GM10248 (cell line): ENCODE data around the gene KRTAP5-10.
"Not testable (repeated sequence)": the region's sequence is repeated elsewhere in the genome, so short reads cannot be mapped to it uniquely, and the experiment has no call there.

ENCODE experiments used
- CTCF ChIA-PET: fragments of 300-600 bp; sonication (Branson Sonifier 250); formaldehyde crosslinking; extraction: SDS; loops from one replicate; lab custom pipeline; 2021; ENCODE audit warnings: antibody characterized with exemption; lab: Yijun Ruan, JAX
- POLR2A ChIA-PET: fragments of 350-650 bp; sonication (Branson Sonifier 250); formaldehyde crosslinking; extraction: SDS; loops from one replicate; lab custom pipeline; 2020; ENCODE audit warnings: antibody characterized with exemption; lab: Yijun Ruan, JAX
- DNase-seq: peaks from one replicate; pipeline ENCODE4 v3.0.0; 2012; ENCODE audit errors: extremely low spot score
- CTCF ChIP-seq: IDR thresholded peaks from 2 replicates; pipeline ENCODE4 v1.5.1; 2012; ENCODE audit warnings: mild to moderate bottlenecking, low read depth; ENCODE audit errors: extremely low read depth, missing control alignments, control extremely low read depth

The KRTAP5-10 gene

DNA sequence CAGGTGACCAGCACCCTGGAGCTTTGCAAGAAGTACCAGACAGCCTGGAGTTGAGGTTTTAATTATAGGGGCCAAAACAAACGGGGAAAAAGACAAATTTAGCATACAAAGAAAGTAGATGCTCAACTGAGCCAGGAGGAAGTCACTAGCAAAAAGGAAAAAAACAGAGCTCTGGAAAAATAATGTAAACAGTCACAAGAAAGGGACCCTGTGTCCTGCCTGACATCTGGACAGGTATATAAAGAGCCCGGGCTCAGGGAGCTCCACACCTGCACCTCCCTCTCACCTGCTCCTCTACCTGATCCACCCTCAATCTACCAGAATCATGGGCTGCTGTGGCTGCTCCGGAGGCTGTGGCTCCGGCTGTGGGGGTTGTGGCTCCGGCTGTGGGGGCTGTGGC is at the start of gene KRTAP5-10:
Gene KRTAP5-10, plus strand, starts transcription at position 301 of the 400 bp plus-strand sequence. Its CDS starts 25 bp downstream, at position 326.
- ChIA-PET POLR2A (no interaction called here), CTCF (interaction anchor here (1.8 kb wide), 1 partner anchor 15 kb away, joined by 7 read pairs; no protein-coding TSS in a partner anchor)
- TF ChIP-seq CTCF: no peak
- no peak for DNase-seq

DNA sequence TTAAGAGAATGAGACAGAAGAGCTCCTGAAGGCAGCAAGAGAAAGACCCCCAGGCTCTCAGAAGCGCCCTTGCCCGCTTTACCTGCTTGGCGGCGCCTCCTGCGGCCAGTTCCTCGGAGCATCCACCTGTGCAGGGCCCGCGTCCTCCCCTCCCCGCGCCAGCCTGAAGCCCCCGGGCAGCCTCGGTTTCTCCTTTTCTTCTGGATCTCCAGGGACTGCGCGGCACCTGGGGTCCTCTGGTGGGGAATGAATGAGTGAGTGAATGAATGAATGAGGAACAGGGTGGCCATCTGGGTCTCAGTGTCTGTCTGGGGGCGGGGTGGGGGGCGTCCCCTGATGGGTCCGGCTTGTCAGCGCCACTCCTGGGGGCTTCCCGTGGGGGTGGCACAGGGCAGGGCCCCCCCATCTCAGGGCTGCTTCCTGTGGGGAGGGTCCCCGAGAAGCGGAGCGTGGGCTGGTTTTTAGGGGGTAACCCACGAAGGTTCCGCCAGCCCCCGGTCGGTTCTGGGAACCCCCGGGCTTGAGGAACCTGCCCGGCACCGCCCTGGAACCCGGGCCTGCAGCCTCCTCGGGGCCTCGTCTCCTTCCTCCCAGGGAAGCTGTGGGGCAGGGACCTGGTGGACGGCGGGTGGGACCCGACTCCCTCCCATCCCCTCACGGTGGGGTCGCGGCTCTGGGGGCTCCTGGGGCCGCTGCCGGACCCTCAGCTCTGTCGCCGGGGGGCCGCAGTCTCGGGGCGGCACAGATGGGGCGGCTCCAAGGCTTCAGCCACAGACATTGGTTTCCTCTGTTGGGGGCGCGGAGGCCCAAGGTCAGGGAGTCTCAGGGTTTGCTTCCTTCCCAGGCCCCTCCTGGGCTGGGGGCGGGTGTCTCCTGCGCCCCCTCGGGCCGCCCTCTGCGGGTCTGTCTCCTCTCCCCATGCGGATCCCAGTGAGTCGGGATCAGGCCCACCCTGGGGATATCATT is 46.6 kb upstream of the KRTAP5-10 start:
- no peak for TF ChIP-seq CTCF
- CTCF ChIA-PET: no interaction called here
- POLR2A ChIA-PET: no interaction called here
- no peak for DNase-seq

- ChIA-PET POLR2A (no interaction called here), CTCF (no interaction called here)
- DNase-seq: no peak
- TF ChIP-seq CTCF: no peak
These were observed 45.8 kb upstream of the KRTAP5-10 start for GRCh38 chr11:71519546-71519945.

DNA sequence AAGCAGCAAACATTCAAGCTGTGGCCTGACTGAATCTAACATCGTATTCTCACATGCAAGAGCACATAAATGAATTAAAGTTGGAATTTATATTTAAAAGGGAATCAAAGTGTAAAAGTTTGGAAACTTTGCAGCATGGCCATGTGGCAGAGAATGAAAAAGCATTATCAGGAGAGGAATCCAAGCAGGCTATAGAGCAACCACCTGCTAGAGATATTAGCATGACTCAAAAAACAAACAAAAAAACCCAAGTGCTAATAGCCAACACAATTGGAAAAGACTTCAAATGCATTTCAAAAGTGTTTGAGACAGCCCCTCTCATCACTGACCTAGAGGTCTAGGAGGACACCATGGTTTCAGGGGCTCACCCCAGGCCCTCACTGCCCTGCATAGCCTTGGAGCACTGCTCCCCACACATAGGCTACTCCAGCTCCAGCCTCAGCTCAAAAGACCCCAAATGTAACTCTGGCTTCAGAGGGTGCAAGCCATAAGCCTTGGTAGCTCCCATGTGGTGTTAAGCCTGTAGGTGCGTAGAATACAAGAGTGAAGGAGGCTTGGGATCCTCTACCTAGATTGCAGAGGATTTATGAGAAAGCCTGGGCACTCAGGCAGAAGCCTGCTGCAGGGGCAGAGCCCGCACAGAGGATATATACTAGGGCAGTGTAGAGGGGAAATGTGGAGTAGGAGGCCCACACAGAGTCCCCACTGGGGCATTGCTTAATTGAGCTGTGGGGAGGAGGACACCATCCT is 40.0 kb upstream of the KRTAP5-10 start:
- ChIA-PET CTCF (no interaction called here), POLR2A (no interaction called here)
- no peak for TF ChIP-seq CTCF
- DNase-seq: no peak

GRCh38 chr11:71525938-71526495 is 39.3 kb upstream of the KRTAP5-10 start:
- ChIA-PET POLR2A (no interaction called here), CTCF (no interaction called here)
- no peak for TF ChIP-seq CTCF
- no peak for DNase-seq

DNA sequence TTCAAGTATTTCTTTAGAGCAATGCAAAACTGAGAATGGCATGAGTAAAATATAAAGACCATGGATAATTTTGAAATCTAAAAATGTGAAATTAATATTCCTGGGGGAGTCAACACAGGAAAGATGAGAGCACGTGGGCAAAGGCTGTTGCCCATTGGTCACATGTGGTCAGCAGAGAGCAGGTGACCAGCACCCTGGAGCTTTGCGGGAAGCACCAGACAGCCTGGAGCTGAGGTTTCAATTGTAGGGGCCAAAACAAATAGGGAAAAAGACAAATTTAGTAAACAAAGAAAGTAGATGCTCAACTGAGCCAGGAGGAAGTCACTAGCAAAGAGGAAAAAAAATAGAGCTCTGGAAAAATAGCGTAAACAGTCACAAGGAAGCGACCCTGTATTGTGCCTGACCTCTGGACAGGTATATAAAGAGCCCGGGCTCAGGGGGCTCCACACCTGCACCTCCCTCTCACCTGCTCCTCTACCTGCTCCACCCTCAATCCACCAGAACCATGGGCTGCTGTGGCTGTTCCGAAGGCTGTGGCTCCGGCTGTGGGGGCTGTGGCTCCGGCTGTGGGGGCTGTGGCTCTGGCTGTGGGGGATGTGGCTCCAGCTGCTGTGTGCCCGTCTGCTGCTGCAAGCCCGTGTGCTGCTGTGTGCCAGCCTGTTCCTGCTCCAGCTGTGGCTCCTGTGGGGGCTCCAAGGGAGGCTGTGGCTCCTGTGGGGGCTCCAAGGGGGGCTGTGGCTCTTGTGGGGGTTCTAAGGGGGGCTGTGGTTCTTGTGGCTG is 38.4 kb upstream of the KRTAP5-10 start, which contains the start of gene KRTAP5-7:
Gene KRTAP5-7, plus strand, starts transcription at position 472 of the 780 bp plus-strand sequence. Its CDS starts 34 bp downstream, at position 506.
- POLR2A ChIA-PET, DNase-seq: not testable (repeated sequence)
- CTCF ChIA-PET: interaction anchor here (1.5 kb wide), 1 partner anchor 33 kb away, joined by 3 read pairs; no protein-coding TSS in a partner anchor
